ENCODE results near the gene GNG7.

GRCh38 chr19:2653710-2654707, 48.5 kb downstream of the GNG7 start:
- TF ChIP-seq EZH2phosphoT487 (IDR thresholded peaks at IDR 0.05; ENCODE audit: insufficient read depth, low read depth) (no peak), EZH2 (IDR thresholded peaks at IDR 0.05; ENCODE audit: insufficient read depth, poor library complexity, severe bottlenecking) (no peak)
